ENCODE results near the gene DLL3.

The DLL3 gene

DNA sequence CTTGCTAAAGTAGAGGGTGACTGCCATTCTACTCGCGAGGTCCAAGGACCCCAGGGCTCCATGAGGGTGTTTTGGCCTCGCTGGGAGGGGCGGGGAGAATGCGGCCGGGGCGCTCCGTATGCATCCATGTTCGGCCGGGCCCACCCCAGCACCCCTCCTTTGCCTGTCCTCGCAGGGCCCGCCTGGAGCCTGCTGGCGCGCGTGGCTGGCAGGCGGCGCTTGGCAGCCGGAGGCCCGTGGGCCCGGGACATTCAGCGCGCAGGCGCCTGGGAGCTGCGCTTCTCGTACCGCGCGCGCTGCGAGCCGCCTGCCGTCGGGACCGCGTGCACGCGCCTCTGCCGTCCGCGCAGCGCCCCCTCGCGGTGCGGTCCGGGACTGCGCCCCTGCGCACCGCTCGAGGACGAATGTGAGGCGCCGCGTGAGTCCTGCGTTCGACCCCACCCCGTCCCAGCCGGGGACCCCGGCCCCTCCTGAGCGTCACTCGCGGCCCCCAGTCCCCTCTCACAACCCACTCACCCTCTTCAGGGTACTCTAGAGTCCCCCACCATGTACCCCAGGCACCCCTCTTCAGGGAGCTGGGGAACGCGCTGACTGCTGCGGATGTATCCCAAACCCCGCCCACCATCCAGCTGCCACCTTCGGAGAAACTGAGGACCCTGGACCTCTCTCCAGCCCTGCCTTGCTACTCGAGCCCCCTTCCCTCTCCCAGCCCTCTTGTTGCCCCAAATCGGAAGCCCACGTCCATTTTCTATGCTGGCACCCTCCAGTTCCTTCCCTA, 4.1 kb downstream of the DLL3 start:
- H3K9ac ChIP-seq (ENCODE audit: low read depth, low read length): no peak overlapping the region
- H3K9me3 ChIP-seq (ENCODE audit: control insufficient read depth, insufficient read depth, low read length): no peaks in the 10 kb centered on the region
- no peak overlapping the region for H3K27ac ChIP-seq (ENCODE audit: low read depth, low read length)
- no peak overlapping the region for H3K4me3 ChIP-seq (ENCODE audit: low read depth, low read length)
- no peaks in the 10 kb centered on the region for H3K36me3 ChIP-seq (ENCODE audit: control insufficient read depth, insufficient read depth, low read length)
- H3K4me1 ChIP-seq (ENCODE audit: control insufficient read depth, insufficient read depth, low read length): peaks cover 10% of the 10 kb centered on the region
- peaks cover 96% of the 10 kb centered on the region for H3K27me3 ChIP-seq (ENCODE audit: control insufficient read depth, insufficient read depth, low read length)

DNA sequence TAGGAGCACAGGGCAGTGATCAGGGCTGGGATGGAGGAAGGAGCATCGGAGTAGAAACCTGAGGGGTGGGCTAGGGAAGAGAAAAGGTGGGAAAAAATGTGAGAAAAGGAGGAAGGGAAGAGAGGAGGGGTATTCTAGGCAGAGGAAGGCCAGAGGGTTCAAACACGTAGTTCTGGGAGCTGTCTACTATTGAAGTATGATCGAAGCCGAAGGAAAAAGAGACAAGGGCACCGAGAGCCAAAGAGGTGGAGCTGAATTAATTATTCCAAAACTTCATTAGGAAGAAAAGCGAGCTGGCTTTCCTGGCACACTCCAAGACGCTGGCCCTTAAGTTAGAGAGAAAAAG, 7.8 kb downstream of the DLL3 start:
- no peaks in the 10 kb centered on the region for H3K9me3 ChIP-seq (ENCODE audit: control insufficient read depth, insufficient read depth, low read length)
- H3K27ac ChIP-seq (ENCODE audit: low read depth, low read length): no peak overlapping the region
- H3K9ac ChIP-seq (ENCODE audit: low read depth, low read length): no peak overlapping the region
- H3K4me3 ChIP-seq (ENCODE audit: low read depth, low read length): no peak overlapping the region
- no peaks in the 10 kb centered on the region for H3K36me3 ChIP-seq (ENCODE audit: control insufficient read depth, insufficient read depth, low read length)
- H3K27me3 ChIP-seq (ENCODE audit: control insufficient read depth, insufficient read depth, low read length): peaks cover 75% of the 10 kb centered on the region
- H3K4me1 ChIP-seq (ENCODE audit: control insufficient read depth, insufficient read depth, low read length): peaks cover 7% of the 10 kb centered on the region

DNA sequence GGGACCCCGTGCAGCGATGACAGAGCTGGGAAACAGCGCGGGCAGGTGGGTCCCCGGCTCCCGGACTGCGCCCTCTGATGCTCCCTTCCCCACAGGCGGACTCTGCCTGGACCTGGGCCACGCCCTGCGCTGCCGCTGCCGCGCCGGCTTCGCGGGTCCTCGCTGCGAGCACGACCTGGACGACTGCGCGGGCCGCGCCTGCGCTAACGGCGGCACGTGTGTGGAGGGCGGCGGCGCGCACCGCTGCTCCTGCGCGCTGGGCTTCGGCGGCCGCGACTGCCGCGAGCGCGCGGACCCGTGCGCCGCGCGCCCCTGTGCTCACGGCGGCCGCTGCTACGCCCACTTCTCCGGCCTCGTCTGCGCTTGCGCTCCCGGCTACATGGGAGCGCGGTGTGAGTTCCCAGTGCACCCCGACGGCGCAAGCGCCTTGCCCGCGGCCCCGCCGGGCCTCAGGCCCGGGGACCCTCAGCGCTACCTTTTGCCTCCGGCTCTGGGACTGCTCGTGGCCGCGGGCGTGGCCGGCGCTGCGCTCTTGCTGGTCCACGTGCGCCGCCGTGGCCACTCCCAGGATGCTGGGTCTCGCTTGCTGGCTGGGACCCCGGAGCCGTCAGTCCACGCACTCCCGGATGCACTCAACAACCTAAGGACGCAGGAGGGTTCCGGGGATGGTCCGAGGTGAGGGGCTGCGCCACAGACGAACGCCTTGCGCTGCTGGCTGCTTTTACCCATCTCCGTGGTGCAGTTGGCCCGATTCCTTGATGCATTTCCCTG, 8.4 kb downstream of the DLL3 start:
- Histone ChIP-seq H3K27ac (ENCODE audit: low read depth, low read length) (no peak overlapping the region), H3K36me3 (ENCODE audit: control insufficient read depth, insufficient read depth, low read length) (no peaks in the 10 kb centered on the region), H3K9me3 (ENCODE audit: control insufficient read depth, insufficient read depth, low read length) (no peaks in the 10 kb centered on the region), H3K4me1 (ENCODE audit: control insufficient read depth, insufficient read depth, low read length) (peaks cover 7% of the 10 kb centered on the region), H3K9ac (ENCODE audit: low read depth, low read length) (no peak overlapping the region), H3K27me3 (ENCODE audit: control insufficient read depth, insufficient read depth, low read length) (peaks cover 72% of the 10 kb centered on the region), H3K4me3 (ENCODE audit: low read depth, low read length) (peak overlapping the region; percentile 90)

DNA sequence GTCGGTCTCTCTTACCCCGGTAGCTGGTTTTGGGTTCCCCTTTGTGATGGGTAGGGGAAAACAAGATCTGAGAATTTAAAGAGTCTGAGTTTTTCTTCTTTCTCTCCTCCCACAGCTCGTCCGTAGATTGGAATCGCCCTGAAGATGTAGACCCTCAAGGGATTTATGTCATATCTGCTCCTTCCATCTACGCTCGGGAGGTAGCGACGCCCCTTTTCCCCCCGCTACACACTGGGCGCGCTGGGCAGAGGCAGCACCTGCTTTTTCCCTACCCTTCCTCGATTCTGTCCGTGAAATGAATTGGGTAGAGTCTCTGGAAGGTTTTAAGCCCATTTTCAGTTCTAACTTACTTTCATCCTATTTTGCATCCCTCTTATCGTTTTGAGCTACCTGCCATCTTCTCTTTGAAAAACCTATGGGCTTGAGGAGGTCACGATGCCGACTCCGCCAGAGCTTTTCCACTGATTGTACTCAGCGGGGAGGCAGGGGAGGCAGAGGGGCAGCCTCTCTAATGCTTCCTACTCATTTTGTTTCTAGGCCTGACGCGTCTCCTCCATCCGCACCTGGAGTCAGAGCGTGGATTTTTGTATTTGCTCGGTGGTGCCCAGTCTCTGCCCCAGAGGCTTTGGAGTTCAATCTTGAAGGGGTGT, 9.1 kb downstream of the DLL3 start:
- peaks cover 66% of the 10 kb centered on the region for H3K27me3 ChIP-seq (ENCODE audit: control insufficient read depth, insufficient read depth, low read length)
- peak overlapping the region; percentile 90 for H3K4me3 ChIP-seq (ENCODE audit: low read depth, low read length)
- H3K9me3 ChIP-seq (ENCODE audit: control insufficient read depth, insufficient read depth, low read length): no peaks in the 10 kb centered on the region
- H3K9ac ChIP-seq (ENCODE audit: low read depth, low read length): no peak overlapping the region
- peaks cover 7% of the 10 kb centered on the region for H3K4me1 ChIP-seq (ENCODE audit: control insufficient read depth, insufficient read depth, low read length)
- no peak overlapping the region for H3K27ac ChIP-seq (ENCODE audit: low read depth, low read length)
- H3K36me3 ChIP-seq (ENCODE audit: control insufficient read depth, insufficient read depth, low read length): no peaks in the 10 kb centered on the region

DNA sequence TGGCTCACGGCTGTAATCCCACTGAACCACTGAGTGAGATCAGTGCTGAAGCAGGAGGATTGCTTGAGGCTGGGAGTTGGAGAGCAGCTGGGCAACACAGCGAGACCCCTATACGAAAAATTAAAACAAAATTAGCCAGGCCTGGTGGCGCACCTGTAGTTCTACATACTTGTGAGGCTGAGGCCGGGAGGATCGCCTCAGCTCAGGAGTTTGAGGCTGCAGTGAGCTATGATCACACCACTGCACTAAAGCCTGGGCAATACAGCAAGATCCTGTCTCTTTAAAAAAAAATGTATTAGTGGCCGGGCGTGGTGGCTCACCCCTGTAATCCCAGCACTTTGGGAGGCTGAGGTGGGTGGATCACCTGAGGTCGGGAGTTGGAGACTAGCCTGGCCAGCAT, 9.9 kb downstream of the DLL3 start:
- Histone ChIP-seq H3K27me3 (ENCODE audit: control insufficient read depth, insufficient read depth, low read length) (peaks cover 62% of the 10 kb centered on the region), H3K27ac (ENCODE audit: low read depth, low read length) (no peak overlapping the region), H3K36me3 (ENCODE audit: control insufficient read depth, insufficient read depth, low read length) (no peaks in the 10 kb centered on the region), H3K9me3 (ENCODE audit: control insufficient read depth, insufficient read depth, low read length) (no peaks in the 10 kb centered on the region), H3K4me1 (ENCODE audit: control insufficient read depth, insufficient read depth, low read length) (peaks cover 7% of the 10 kb centered on the region), H3K9ac (ENCODE audit: low read depth, low read length) (no peak overlapping the region), H3K4me3 (ENCODE audit: low read depth, low read length) (no peak overlapping the region)

DNA sequence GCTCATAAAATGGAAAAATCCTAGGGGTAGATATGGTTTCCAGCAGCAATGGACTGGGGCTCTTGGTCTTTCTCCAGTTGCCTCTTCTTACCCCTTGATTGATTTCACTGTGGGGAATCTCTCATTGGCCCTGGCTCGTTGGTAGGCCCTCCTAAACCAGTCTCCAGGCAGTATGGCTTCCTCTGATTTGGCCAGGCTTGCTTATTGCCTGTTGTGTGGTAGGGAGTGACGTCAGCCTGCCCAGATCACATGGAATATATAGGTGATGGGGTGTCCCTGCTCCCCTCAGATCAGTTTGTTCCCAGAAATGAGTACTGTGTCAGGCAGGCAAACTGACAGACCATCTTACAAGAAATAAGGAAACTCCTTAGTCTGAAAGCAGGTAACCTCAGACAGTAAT, 10.5 kb downstream of the DLL3 start:
- no peaks in the 10 kb centered on the region for H3K9me3 ChIP-seq (ENCODE audit: control insufficient read depth, insufficient read depth, low read length)
- peaks cover 62% of the 10 kb centered on the region for H3K27me3 ChIP-seq (ENCODE audit: control insufficient read depth, insufficient read depth, low read length)
- H3K27ac ChIP-seq (ENCODE audit: low read depth, low read length): no peak overlapping the region
- no peak overlapping the region for H3K9ac ChIP-seq (ENCODE audit: low read depth, low read length)
- H3K36me3 ChIP-seq (ENCODE audit: control insufficient read depth, insufficient read depth, low read length): no peaks in the 10 kb centered on the region
- no peak overlapping the region for H3K4me3 ChIP-seq (ENCODE audit: low read depth, low read length)
- peaks cover 7% of the 10 kb centered on the region for H3K4me1 ChIP-seq (ENCODE audit: control insufficient read depth, insufficient read depth, low read length)

DNA sequence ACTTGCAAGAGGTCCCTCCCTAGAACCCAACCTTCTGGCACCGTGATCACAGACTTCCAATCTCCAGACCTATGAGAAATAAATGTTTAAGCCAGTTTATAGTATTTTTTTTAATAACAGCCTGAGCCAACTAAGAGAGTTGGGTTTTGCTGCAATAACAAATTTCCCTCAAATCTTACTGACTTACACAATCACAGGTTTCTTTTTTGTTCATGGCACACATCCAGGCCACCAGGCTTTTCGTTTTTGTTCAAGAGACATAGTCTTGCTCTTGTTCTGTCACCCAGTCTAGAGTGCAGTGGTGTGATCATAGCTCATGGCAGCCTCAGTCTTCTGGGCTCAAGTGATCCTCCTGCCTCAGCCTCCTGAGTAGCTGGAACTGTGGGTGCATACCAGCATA, 14.2 kb downstream of the DLL3 start:
- Histone ChIP-seq H3K27me3 (ENCODE audit: control insufficient read depth, insufficient read depth, low read length) (peaks cover 31% of the 10 kb centered on the region), H3K36me3 (ENCODE audit: control insufficient read depth, insufficient read depth, low read length) (no peaks in the 10 kb centered on the region), H3K9me3 (ENCODE audit: control insufficient read depth, insufficient read depth, low read length) (no peaks in the 10 kb centered on the region), H3K4me3 (ENCODE audit: low read depth, low read length) (no peak overlapping the region), H3K4me1 (ENCODE audit: control insufficient read depth, insufficient read depth, low read length) (peaks cover under 1% of the 10 kb centered on the region; the same call in 1 of the 2 replicates), H3K9ac (ENCODE audit: low read depth, low read length) (no peak overlapping the region), H3K27ac (ENCODE audit: low read depth, low read length) (no peak overlapping the region)

DNA sequence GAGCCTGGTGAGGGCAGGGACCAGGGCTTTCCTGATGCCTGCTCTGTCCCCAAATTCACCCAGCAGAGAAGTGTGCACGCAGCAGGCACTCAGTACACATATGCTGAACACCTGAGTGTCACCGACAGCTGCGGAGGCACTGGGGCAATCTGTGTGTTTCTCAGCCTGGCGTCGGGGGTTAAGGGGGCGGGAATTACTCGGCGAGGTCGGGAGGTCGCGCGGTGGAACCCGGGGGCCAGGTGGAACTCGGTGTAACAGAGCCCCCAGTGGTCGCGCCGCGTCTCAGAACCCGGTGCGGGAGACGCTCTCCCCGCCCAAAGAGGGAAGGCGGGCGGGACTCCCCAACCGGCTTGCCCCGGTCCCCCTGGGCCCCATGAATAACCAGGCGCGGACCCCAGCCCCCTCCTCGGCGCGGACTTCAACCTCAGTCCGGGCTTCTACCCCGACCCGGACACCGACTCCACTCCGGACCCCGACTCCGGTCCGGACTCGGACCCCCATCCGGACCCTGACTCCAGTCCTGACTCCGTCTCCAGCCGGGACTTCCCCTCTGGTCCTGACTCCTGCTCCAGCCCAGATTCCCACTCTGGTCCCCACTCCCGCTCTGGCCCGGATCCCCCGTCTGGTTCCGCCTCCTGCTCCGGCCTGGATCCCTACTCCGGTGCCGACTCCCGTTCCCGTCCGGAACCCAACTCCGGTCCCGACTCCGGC, 16.2 kb downstream of the DLL3 start, which contains the start of gene SELENOV:
Gene SELENOV (plus strand): TSS at position 300 of the 711 bp plus-strand sequence. CDS start 74 bp downstream, at position 374.
- no peaks in the 10 kb centered on the region for H3K9me3 ChIP-seq (ENCODE audit: control insufficient read depth, insufficient read depth, low read length)
- H3K27me3 ChIP-seq (ENCODE audit: control insufficient read depth, insufficient read depth, low read length): peaks cover 16% of the 10 kb centered on the region
- peak within 1 kb of the TSS; percentile 86 for H3K4me3 ChIP-seq (ENCODE audit: low read depth, low read length)
- peak within 1 kb of the TSS; percentile 26 for H3K27ac ChIP-seq (ENCODE audit: low read depth, low read length)
- no peaks in the 10 kb centered on the region for H3K4me1 ChIP-seq (ENCODE audit: control insufficient read depth, insufficient read depth, low read length)
- no peaks in the 10 kb centered on the region for H3K36me3 ChIP-seq (ENCODE audit: control insufficient read depth, insufficient read depth, low read length)
- H3K9ac ChIP-seq (ENCODE audit: low read depth, low read length): peak within 1 kb of the TSS; percentile 59

DNA sequence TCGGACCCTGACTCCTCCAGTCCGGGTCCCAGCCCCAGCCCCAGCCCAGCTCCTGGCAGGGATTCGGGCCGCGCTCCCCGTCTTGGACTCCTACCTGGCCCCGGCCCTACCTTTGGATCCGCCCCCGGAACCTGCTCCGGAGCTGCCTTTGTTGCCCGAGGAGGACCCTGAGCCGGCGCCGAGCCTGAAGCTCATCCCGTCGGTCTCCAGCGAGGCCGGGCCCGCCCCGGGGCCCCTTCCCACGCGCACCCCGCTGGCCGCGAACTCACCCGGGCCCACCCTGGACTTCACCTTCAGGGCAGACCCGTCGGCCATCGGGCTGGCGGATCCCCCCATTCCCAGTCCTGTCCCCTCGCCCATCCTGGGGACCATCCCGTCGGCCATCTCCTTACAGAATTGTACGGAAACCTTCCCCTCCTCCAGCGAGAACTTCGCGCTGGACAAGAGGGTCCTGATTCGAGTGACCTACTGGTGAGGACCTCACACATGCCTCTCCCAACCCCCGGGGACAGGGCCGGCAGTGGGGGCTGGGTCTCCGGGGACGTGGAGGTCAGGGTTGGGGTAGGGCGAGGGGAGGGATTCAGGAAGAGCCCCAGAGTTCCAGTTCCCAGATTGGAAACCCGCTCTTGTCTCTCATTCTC, 16.9 kb downstream of the DLL3 start:
- H3K4me3 ChIP-seq (ENCODE audit: low read depth, low read length): peak overlapping the region; percentile 86
- peak overlapping the region; percentile 26 for H3K27ac ChIP-seq (ENCODE audit: low read depth, low read length)
- H3K9me3 ChIP-seq (ENCODE audit: control insufficient read depth, insufficient read depth, low read length): no peaks in the 10 kb centered on the region
- H3K9ac ChIP-seq (ENCODE audit: low read depth, low read length): peak overlapping the region; percentile 59
- peaks cover 16% of the 10 kb centered on the region for H3K27me3 ChIP-seq (ENCODE audit: control insufficient read depth, insufficient read depth, low read length)
- H3K4me1 ChIP-seq (ENCODE audit: control insufficient read depth, insufficient read depth, low read length): no peaks in the 10 kb centered on the region
- no peaks in the 10 kb centered on the region; the same call in 1 of the 2 replicates for H3K36me3 ChIP-seq (ENCODE audit: control insufficient read depth, insufficient read depth, low read length)

DNA sequence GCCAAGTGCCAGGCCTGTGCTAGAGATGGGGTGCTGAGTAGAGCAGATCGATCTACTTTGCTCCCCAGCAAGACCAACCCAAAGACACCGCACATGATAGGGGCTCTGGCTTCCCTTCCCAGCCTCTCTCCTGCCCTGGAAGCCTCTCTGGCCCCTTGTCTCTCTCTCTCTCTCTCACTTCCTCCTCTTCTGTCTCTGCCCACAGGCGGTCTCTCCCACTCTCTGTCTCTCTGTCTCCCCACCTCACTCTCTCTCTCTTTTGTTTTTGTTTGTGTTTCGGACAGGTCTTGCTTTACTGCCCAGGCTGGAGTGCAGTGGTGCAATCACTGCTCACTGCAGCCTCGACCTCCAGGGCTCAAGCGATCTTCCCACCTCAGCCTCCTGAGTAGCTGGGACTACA, 17.5 kb downstream of the DLL3 start:
- H3K27me3 ChIP-seq (ENCODE audit: control insufficient read depth, insufficient read depth, low read length): peaks cover 16% of the 10 kb centered on the region
- peaks cover 4% of the 10 kb centered on the region; the same call in 1 of the 2 replicates for H3K36me3 ChIP-seq (ENCODE audit: control insufficient read depth, insufficient read depth, low read length)
- H3K27ac ChIP-seq (ENCODE audit: low read depth, low read length): no peak overlapping the region
- no peaks in the 10 kb centered on the region for H3K4me1 ChIP-seq (ENCODE audit: control insufficient read depth, insufficient read depth, low read length)
- H3K9ac ChIP-seq (ENCODE audit: low read depth, low read length): peak overlapping the region; percentile 59; the same call in 1 of the 2 replicates
- no peaks in the 10 kb centered on the region for H3K9me3 ChIP-seq (ENCODE audit: control insufficient read depth, insufficient read depth, low read length)
- peak overlapping the region; percentile 86 for H3K4me3 ChIP-seq (ENCODE audit: low read depth, low read length)
